HepG2 (cell line): ENCODE measurements around the gene CIROP.

Source experiments
- ATF1 ChIP-seq: IDR thresholded peaks from 2 replicates; pipeline ENCODE4 v1.6.1; 2016; ENCODE audit warnings: mild to moderate bottlenecking, control low read depth
- ESRRA ChIP-seq: sonication (generic); formaldehyde crosslinking; IDR thresholded peaks from 2 replicates; pipeline ENCODE4 v1.5.1; 2020; ENCODE audit warnings: mild to moderate bottlenecking, low read depth, missing genetic modification reagents
- FOXK2 ChIP-seq: fragments of 450-650 bp; IDR thresholded peaks from 2 replicates; pipeline ENCODE4 v1.6.1; 2016
- KDM1A ChIP-seq: IDR thresholded peaks from 2 replicates; pipeline ENCODE4 v1.6.1; 2016; ENCODE audit warnings: missing compliant biosample characterization
- NFKB2 ChIP-seq: sonication (generic); formaldehyde crosslinking; IDR thresholded peaks from 2 replicates; pipeline ENCODE4 v1.4.0; 2020; ENCODE audit warnings: missing genetic modification reagents, borderline replicate concordance
- RXRA ChIP-seq: sonication (generic); formaldehyde crosslinking; IDR thresholded peaks from 2 replicates; pipeline ENCODE4 v1.5.1; 2020; ENCODE audit warnings: missing genetic modification reagents
- SIN3A ChIP-seq: IDR thresholded peaks from 2 replicates; pipeline ENCODE4 v1.6.1; 2011; ENCODE audit warnings: low read depth, mild to moderate bottlenecking, control low read depth, low read length, borderline replicate concordance
- SMC3 ChIP-seq: IDR thresholded peaks from 2 replicates; pipeline ENCODE4 v1.6.1; 2011; ENCODE audit warnings: low read length, improper control_type of control experiment
- ZNF263 ChIP-seq: sonication (generic); formaldehyde crosslinking; IDR thresholded peaks from 2 replicates; pipeline ENCODE4 v1.4.0; 2020; ENCODE audit warnings: missing genetic modification reagents
- ZNF383 ChIP-seq: sonication (generic); formaldehyde crosslinking; IDR thresholded peaks from 2 replicates; pipeline ENCODE4 v1.4.0; 2020; ENCODE audit warnings: missing genetic modification reagents, mild to moderate bottlenecking, borderline replicate concordance
- TF ChIP-seq, protein P1 (sequence below), 2 experiments: IDR thresholded peaks; 2 replicates each; pipeline ENCODE4 v1.6.1; 2011 to 2012; ENCODE audit warnings: low read length in 2 of 2, borderline replicate concordance in 1 of 2, low read depth in 1 of 2, mild to moderate bottlenecking in 1 of 2, moderate library complexity in 1 of 2
- TF ChIP-seq, protein P2 (sequence below): sonication (generic); formaldehyde crosslinking; IDR thresholded peaks from 2 replicates; pipeline ENCODE4 v1.4.0; 2020; ENCODE audit warnings: missing genetic modification reagents, mild to moderate bottlenecking, borderline replicate concordance
- TF ChIP-seq, protein P3 (sequence below): sonication (generic); formaldehyde crosslinking; IDR thresholded peaks from 2 replicates; pipeline ENCODE4 v1.5.0; 2020; ENCODE audit warnings: mild to moderate bottlenecking, missing genetic modification reagents, moderate library complexity
- TF ChIP-seq, protein P4 (sequence below): sonication (generic); formaldehyde crosslinking; conservative IDR thresholded peaks from 2 replicates; pipeline ENCODE4 v1.8.1; 2023; ENCODE audit warnings: missing genetic modification reagents

- TF ChIP-seq KDM1A (CRISPR knock-in tag) (no peak), SIN3A (no peak), NFKB2 (CRISPR knock-in tag) (no peak), FOXK2 (no peak), RXRA (CRISPR knock-in tag) (no peak), ATF1 (no peak), ZNF263 (CRISPR knock-in tag) (no peak), ESRRA (CRISPR knock-in tag) (no peak), SMC3 (no peak), ZNF383 (no peak)
- TF ChIP-seq, protein P1, sequence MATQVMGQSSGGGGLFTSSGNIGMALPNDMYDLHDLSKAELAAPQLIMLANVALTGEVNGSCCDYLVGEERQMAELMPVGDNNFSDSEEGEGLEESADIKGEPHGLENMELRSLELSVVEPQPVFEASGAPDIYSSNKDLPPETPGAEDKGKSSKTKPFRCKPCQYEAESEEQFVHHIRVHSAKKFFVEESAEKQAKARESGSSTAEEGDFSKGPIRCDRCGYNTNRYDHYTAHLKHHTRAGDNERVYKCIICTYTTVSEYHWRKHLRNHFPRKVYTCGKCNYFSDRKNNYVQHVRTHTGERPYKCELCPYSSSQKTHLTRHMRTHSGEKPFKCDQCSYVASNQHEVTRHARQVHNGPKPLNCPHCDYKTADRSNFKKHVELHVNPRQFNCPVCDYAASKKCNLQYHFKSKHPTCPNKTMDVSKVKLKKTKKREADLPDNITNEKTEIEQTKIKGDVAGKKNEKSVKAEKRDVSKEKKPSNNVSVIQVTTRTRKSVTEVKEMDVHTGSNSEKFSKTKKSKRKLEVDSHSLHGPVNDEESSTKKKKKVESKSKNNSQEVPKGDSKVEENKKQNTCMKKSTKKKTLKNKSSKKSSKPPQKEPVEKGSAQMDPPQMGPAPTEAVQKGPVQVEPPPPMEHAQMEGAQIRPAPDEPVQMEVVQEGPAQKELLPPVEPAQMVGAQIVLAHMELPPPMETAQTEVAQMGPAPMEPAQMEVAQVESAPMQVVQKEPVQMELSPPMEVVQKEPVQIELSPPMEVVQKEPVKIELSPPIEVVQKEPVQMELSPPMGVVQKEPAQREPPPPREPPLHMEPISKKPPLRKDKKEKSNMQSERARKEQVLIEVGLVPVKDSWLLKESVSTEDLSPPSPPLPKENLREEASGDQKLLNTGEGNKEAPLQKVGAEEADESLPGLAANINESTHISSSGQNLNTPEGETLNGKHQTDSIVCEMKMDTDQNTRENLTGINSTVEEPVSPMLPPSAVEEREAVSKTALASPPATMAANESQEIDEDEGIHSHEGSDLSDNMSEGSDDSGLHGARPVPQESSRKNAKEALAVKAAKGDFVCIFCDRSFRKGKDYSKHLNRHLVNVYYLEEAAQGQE (IDR thresholded peaks at IDR 0.05; ENCODE audit: borderline replicate concordance in 1 of 2, low read depth in 1 of 2, low read length in 2 of 2) = no peak
- TF ChIP-seq, protein P2, sequence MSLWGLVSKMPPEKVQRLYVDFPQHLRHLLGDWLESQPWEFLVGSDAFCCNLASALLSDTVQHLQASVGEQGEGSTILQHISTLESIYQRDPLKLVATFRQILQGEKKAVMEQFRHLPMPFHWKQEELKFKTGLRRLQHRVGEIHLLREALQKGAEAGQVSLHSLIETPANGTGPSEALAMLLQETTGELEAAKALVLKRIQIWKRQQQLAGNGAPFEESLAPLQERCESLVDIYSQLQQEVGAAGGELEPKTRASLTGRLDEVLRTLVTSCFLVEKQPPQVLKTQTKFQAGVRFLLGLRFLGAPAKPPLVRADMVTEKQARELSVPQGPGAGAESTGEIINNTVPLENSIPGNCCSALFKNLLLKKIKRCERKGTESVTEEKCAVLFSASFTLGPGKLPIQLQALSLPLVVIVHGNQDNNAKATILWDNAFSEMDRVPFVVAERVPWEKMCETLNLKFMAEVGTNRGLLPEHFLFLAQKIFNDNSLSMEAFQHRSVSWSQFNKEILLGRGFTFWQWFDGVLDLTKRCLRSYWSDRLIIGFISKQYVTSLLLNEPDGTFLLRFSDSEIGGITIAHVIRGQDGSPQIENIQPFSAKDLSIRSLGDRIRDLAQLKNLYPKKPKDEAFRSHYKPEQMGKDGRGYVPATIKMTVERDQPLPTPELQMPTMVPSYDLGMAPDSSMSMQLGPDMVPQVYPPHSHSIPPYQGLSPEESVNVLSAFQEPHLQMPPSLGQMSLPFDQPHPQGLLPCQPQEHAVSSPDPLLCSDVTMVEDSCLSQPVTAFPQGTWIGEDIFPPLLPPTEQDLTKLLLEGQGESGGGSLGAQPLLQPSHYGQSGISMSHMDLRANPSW = no peak
- TF ChIP-seq, protein P3, sequence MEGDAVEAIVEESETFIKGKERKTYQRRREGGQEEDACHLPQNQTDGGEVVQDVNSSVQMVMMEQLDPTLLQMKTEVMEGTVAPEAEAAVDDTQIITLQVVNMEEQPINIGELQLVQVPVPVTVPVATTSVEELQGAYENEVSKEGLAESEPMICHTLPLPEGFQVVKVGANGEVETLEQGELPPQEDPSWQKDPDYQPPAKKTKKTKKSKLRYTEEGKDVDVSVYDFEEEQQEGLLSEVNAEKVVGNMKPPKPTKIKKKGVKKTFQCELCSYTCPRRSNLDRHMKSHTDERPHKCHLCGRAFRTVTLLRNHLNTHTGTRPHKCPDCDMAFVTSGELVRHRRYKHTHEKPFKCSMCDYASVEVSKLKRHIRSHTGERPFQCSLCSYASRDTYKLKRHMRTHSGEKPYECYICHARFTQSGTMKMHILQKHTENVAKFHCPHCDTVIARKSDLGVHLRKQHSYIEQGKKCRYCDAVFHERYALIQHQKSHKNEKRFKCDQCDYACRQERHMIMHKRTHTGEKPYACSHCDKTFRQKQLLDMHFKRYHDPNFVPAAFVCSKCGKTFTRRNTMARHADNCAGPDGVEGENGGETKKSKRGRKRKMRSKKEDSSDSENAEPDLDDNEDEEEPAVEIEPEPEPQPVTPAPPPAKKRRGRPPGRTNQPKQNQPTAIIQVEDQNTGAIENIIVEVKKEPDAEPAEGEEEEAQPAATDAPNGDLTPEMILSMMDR (CRISPR knock-in tag) = no peak
- TF ChIP-seq, protein P4, sequence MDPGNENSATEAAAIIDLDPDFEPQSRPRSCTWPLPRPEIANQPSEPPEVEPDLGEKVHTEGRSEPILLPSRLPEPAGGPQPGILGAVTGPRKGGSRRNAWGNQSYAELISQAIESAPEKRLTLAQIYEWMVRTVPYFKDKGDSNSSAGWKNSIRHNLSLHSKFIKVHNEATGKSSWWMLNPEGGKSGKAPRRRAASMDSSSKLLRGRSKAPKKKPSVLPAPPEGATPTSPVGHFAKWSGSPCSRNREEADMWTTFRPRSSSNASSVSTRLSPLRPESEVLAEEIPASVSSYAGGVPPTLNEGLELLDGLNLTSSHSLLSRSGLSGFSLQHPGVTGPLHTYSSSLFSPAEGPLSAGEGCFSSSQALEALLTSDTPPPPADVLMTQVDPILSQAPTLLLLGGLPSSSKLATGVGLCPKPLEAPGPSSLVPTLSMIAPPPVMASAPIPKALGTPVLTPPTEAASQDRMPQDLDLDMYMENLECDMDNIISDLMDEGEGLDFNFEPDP (CRISPR knock-in tag) = no peak
Measured at GRCh38 chr14:23105348-23105824, 597 bp upstream of the CIROP start.
